ENCODE measurements around the gene HPCAL1. TPM values are rescaled to one million over a fixed set of nuclear protein-coding genes. Genes with fewer than 3 reads are reported as not detected.

Gene HPCAL1
- total and polyA plus RNA-seq, 10 of the 15 experiments (the other 5 are each of a cell fraction or from before 2014, with no cell fraction given), result 0.40 to 12.8 (median 7.9) TPM

DNA sequence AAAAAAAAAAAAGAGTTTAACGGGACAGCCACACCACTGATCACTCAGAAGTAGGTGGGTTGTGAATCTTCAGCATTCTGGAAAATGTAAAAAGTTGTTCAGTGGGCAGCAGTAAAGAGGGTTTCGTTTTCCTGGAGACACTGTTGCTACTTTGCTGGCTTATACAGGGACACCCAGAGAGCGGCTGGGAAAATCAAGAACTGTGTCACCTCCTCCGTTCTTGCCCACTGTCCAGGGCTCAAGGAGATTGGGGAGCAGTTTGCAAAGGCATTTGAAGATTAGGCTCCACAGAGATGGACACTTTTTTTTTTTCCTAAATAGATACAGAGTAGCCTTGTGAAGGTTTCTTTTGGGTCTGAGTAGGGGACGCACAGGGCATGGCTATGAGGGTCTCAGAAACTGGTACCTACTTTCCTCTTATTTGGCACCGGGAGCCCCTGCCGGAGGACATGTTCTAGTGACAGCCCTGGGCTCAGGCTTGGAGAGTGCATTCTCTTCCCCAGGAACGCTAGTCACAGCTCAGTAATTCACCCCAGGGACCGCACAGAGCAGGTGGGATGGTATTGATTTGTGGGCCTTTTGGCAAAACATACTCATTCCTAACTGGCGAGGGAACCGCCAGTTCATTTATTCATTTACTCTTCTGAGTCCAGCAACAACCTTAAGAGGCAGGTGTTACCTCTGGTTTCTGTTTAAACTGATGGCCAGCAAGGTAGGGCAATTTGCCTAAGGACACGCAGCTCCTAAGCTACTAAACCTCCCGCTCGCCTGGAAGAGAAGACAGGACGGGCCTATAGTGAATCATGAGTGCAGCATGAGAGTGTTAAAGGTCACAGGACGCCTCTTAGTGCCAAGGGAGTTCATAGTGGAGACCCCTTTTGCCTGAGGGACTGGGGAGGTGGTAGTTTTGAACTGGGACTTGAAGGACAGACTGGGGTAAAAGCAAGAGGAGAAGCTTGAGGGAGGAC is 53.1 kb downstream of the HPCAL1 start (continued):
- TF ChIP-seq E2F4 (IDR thresholded peaks at IDR 0.05; ENCODE audit: low read depth, low read length) (no peak), NFYA (IDR thresholded peaks at IDR 0.05; ENCODE audit: borderline replicate concordance, low read depth, low read length) (no peak)

DNA sequence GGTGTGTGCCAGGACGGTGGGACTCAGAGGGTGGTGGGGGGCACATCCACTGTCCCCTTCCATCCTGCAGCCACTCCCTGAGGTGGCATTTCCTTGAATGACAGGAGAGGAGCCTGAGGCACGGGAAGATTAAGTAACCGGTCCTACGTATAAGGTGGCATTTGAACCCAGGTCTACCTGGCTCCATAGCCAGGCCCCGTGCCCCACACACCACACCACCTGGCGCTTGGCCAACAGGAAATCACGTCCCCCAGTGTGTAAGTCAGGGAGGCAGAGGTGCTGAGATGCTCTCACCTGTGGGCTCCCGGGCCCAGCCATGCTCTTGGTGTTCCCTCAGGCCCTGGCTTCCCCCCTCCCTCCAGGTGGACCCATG is 53.7 kb downstream of the HPCAL1 start:
- Histone ChIP-seq H3K9ac (ENCODE audit: control insufficient read depth, insufficient read depth, low read length) (no peak overlapping the region), H3K9me3 (replicated peaks; ENCODE audit: control insufficient read depth, insufficient read depth, low read length) (no peaks in the 10 kb centered on the region), H3K27me3 (replicated peaks in 1 of 2; ENCODE audit: control insufficient read depth in 2 of 2, insufficient read depth in 2 of 2, low read length in 1 of 2) (no peaks in the 10 kb centered on the region), H3K27ac (ENCODE audit: control insufficient read depth, insufficient read depth) (no peak overlapping the region), H3K36me3 (ENCODE audit: control insufficient read depth in 2 of 2, insufficient read depth in 2 of 2, low read length in 1 of 2) (no peaks in the 10 kb centered on the region; a peak in 1 of 4 replicates), H3K79me2 (ENCODE audit: control insufficient read depth, insufficient read depth, low read length) (no peaks in the 10 kb centered on the region), H3K4me2 (ENCODE audit: control insufficient read depth, insufficient read depth) (no peak overlapping the region), H3K4me3 (no peak overlapping the region), H4K20me1 (ENCODE audit: control insufficient read depth, insufficient read depth) (no peaks in the 10 kb centered on the region), H3K4me1 (ENCODE audit: control insufficient read depth, insufficient read depth, low read length) (no peaks in the 10 kb centered on the region), H2AFZ (ENCODE audit: control insufficient read depth, low read depth, low read length) (no peak overlapping the region)
- DNase-seq (ENCODE audit: low read depth, low spot score) (no peak), FAIRE-seq (no peak), ATAC-seq (no peak)
- 27% methylated on average over 8 of the region's 8 CpGs for WGBS (ENCODE audit: insufficient coverage, insufficient replicate concordance, low lambda C conversion rate, missing lambda C conversion rate)
- SMC1A ChIA-PET (ENCODE audit: uncharacterized antibody, unreplicated experiment), result no interaction called here
- POLR2A ChIA-PET, result no interaction called here
- intact Hi-C loops (cut with micrococcal nuclease; ENCODE audit: unreplicated experiment), result no loop called here
- RAD21 ChIA-PET (ENCODE audit: unreplicated experiment), result no interaction called here
- in situ Hi-C loops (cut with MboI), result no loop called here
- CTCF ChIA-PET, result interaction anchor here (0.6 kb wide), 1 partner anchor 176 kb away, joined by 3 read pairs; no protein-coding TSS in a partner anchor
- BruUV-seq (replicated peaks), result no TSS peak
- TF ChIP-seq SMARCA5 (IDR thresholded peaks at IDR 0.05), result no peak
- no peak for TF ChIP-seq E2F4 (IDR thresholded peaks at IDR 0.05; ENCODE audit: low read depth, low read length)
- TF ChIP-seq SIX5 (IDR thresholded peaks at IDR 0.05; ENCODE audit: low read depth, low read length, severe bottlenecking), result no peak
- TF ChIP-seq TBL1XR1 (IDR thresholded peaks at IDR 0.05; ENCODE audit: low read depth, low read length), result no peak
- TF ChIP-seq CEBPZ (IDR thresholded peaks at IDR 0.05; ENCODE audit: low read depth, low read length), result no peak
- TF ChIP-seq SMC3 (IDR thresholded peaks at IDR 0.05; ENCODE audit: borderline replicate concordance, low read length), result no peak
- no peak for TF ChIP-seq NRF1 (conservative IDR thresholded peaks at IDR 0.05; ENCODE audit: low read depth, low read length)
- TF ChIP-seq SP1 (IDR thresholded peaks at IDR 0.05; ENCODE audit: low read depth, low read length), result no peak
- TF ChIP-seq E4F1 (IDR thresholded peaks at IDR 0.05; ENCODE audit: borderline replicate concordance, partially characterized antibody), result no peak
- TF ChIP-seq BCL11A (IDR thresholded peaks at IDR 0.05; ENCODE audit: low read depth, low read length), result no peak
